Measurements from ENCODE around the gene MLPH.

GRCh38 chr2:237574467-237574866, 87.4 kb downstream of the MLPH start:
- no peak for TF ChIP-seq CTCF (IDR thresholded peaks at IDR 0.05)
- no peak for TF ChIP-seq POLR2A (IDR thresholded peaks at IDR 0.05)
